ENCODE data around the gene PXT1.

DNA sequence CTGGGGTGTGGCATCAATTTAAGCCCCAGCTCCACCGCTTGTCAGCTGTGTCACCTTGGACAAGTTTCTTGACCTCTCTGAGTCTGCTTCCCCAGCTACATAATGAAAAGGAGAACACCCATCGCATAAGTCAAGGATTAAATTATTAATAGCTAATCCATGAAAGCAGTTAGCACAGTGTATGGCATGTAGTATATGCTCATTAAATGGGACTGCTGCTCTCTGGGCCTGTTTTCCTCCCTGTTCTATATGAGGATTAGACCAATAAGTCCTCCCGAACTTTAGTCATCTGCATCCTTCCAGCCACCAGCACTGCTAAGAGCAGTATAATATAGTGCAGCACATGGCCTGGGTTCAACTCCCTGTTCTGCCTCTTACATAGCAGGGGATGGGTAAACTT, 74.9 kb downstream of the PXT1 start:
- no peak for TF ChIP-seq CTCF (IDR thresholded peaks at IDR 0.05)
- TF ChIP-seq POLR2A (IDR thresholded peaks at IDR 0.05): no peak
